A673 (cell line): ENCODE measurements around the gene VMAC. TPM values are rescaled to one million over a fixed set of nuclear protein-coding genes. Genes with fewer than 3 reads are reported as not detected.

Source experiments
- BruUV-seq: library from RNA; stranded (reverse); fragments of 400-500 nt; replicated peaks from 2 replicates; lab custom pipeline; 2021; lab: Mats Ljungman, UMichigan
- CTCF ChIA-PET: fragments of 300-600 bp; sonication (Branson Sonifier 250); formaldehyde crosslinking; loops from one replicate; lab custom pipeline; 2022; ENCODE audit warnings: antibody characterized with exemption; lab: Charles Lee
- POLR2A ChIA-PET: fragments of 300-600 bp; sonication (Branson Sonifier 250); formaldehyde crosslinking; loops from one replicate; lab custom pipeline; 2022; ENCODE audit warnings: antibody characterized with exemption; ENCODE audit not compliant: low non-redundant PET; lab: Charles Lee
- DNase-seq: peaks from one replicate; pipeline ENCODE4 v3.0.0-alpha.2; 2015; ENCODE audit warnings: low spot score
- H3K27ac ChIP-seq: fragments of 200-600 bp; sonication (generic); 2 replicates; pipeline ENCODE4 v1.5.1; 2016; ENCODE audit warnings: mixed run types, low read depth, mild to moderate bottlenecking, mixed read lengths, antibody characterized with exemption, low read length; ENCODE audit not compliant: poor library complexity, severe bottlenecking
- H3K27me3 ChIP-seq: fragments of 200-600 bp; sonication (generic); replicated peaks from 2 replicates; pipeline ENCODE4 v1.6.1; 2017; ENCODE audit warnings: mixed run types, low read depth, mild to moderate bottlenecking, mixed read lengths, antibody characterized with exemption, low read length; ENCODE audit not compliant: insufficient read depth, poor library complexity
- H3K36me3 ChIP-seq: fragments of 200-600 bp; sonication (generic); 2 replicates; pipeline ENCODE4 v1.6.1; 2016; ENCODE audit warnings: mixed run types, mild to moderate bottlenecking, mixed read lengths, antibody characterized with exemption, low read length; ENCODE audit not compliant: insufficient read depth, poor library complexity, severe bottlenecking
- H3K4me1 ChIP-seq: fragments of 200-600 bp; sonication (generic); 2 replicates; pipeline ENCODE4 v1.6.1; 2017; ENCODE audit warnings: mixed run types, mild to moderate bottlenecking, mixed read lengths, antibody characterized with exemption, low read length; ENCODE audit not compliant: insufficient read depth, poor library complexity, severe bottlenecking
- H3K4me3 ChIP-seq: fragments of 200-600 bp; sonication (generic); 2 replicates; pipeline ENCODE4 v1.5.1; 2016; ENCODE audit warnings: low read depth, mixed run types, mild to moderate bottlenecking, mixed read lengths, low read length; ENCODE audit not compliant: poor library complexity, severe bottlenecking
- H3K9me3 ChIP-seq: fragments of 200-600 bp; sonication (generic); 2 replicates; pipeline ENCODE4 v1.6.1; 2016; ENCODE audit warnings: mixed run types, low read depth, mild to moderate bottlenecking, mixed read lengths, antibody characterized with exemption, low read length; ENCODE audit not compliant: poor library complexity, severe bottlenecking
- CTCF ChIP-seq: fragments of 300-800, 200-600 bp; sonication (generic); conservative IDR thresholded peaks from 2 replicates; pipeline ENCODE4 v1.5.1; 2017; ENCODE audit warnings: low read depth, mild to moderate bottlenecking, antibody characterized with exemption, low read length, moderate library complexity, mixed read lengths
- EZH2 ChIP-seq: fragments of 200-600 bp; sonication (generic); IDR thresholded peaks from 2 replicates; pipeline ENCODE4 v1.6.1; 2017; ENCODE audit warnings: borderline replicate concordance, low read depth, mild to moderate bottlenecking, mixed read lengths, antibody characterized with exemption, low read length; ENCODE audit not compliant: poor library complexity, severe bottlenecking
- intact Hi-C: fragments of 100-400 bp; cut with micrococcal nuclease; formaldehyde crosslinking; loops from one replicate; pipeline ENCODE4 v1.10.0; 2022; ENCODE audit not compliant: unreplicated experiment
- total RNA-seq: library from RNA; stranded (reverse); gene quantifications from 2 replicates; pipeline ENCODE4 v1.2.3, GENCODE V29; 2021

VMAC gene
- total RNA-seq, 1 experiment from 2014 or later: 0.67 TPM

DNA sequence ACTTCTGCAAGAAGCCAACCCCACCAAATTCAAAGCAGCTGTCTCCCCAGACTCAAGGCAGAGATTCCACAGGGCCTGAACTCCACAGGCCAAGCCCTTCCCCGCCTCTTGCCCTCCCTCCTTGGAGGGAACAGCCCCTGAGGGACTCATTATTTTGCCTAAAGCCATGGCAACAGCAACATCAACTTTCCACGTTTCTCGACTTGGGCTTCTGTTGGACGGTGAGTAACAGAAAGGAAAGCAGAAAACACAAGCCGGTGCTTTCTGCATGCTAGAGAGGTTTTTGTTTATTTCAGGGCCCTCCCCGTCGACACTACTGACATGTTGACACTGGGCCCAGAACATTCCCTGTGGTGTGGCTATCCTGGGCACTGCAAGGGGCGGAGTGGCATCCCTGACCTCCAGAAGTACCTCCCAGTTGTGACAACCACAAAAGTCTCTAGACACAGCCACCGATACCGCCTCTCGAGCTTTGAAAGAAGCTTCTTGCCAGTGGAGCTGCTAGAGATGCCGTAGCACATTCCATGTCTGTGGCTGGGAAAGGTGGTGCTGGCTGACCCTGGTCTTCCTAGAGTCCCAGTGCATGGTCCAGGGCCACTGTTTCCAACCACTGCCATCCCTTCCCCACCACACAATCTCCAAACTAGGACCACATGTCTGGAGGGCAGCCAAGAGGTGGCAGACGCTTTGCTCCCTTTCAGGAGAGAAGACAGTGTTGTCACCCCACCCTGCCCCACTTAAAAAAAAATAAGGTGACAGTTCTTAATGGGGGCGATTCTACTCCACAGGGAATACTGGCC is 22.2 kb downstream of the VMAC start:
- Histone ChIP-seq H3K27ac (no peak overlapping the region), H3K36me3 (peaks cover 84% of the 10 kb centered on the region)
- CTCF ChIA-PET: no interaction called here

GRCh38 chr19:5927441-5927821 is 22.8 kb downstream of the VMAC start:
- POLR2A ChIA-PET: no interaction called here
- BruUV-seq: no TSS peak
- CTCF ChIA-PET: no interaction called here

More for the DNA sequence above, 22.2 kb downstream of the VMAC start:
- no TSS peak for BruUV-seq
- H3K4me3 ChIP-seq: no peak overlapping the region
- TF ChIP-seq EZH2 (no peak), CTCF (no peak)
- intact Hi-C loops: no loop called here
- POLR2A ChIA-PET: no interaction called here
- no peaks in the 10 kb centered on the region for H3K9me3 ChIP-seq
- no peak for DNase-seq
- H3K27me3 ChIP-seq: no peaks in the 10 kb centered on the region
- no peaks in the 10 kb centered on the region for H3K4me1 ChIP-seq

GRCh38 chr19:5929179-5929578 is 24.5 kb downstream of the VMAC start:
- CTCF ChIA-PET: no interaction called here
- no peak for TF ChIP-seq CTCF
- no peak for TF ChIP-seq EZH2

More at GRCh38 chr19:5927441-5927821, 22.8 kb downstream of the VMAC start:
- H3K27ac ChIP-seq: no peak overlapping the region
- H3K9me3 ChIP-seq: no peaks in the 10 kb centered on the region
- peaks cover 88% of the 10 kb centered on the region for H3K36me3 ChIP-seq
- H3K27me3 ChIP-seq: no peaks in the 10 kb centered on the region
- no peak for TF ChIP-seq EZH2
- TF ChIP-seq CTCF: no peak
- intact Hi-C loops: no loop called here
- DNase-seq: no peak
- H3K4me3 ChIP-seq: no peak overlapping the region
- no peaks in the 10 kb centered on the region for H3K4me1 ChIP-seq

More at GRCh38 chr19:5929179-5929578, 24.5 kb downstream of the VMAC start:
- Histone ChIP-seq H3K27me3 (no peaks in the 10 kb centered on the region), H3K4me3 (no peak overlapping the region), H3K9me3 (no peaks in the 10 kb centered on the region), H3K36me3 (peaks cover 79% of the 10 kb centered on the region), H3K27ac (no peak overlapping the region), H3K4me1 (no peaks in the 10 kb centered on the region)
- BruUV-seq: no TSS peak
- POLR2A ChIA-PET: no interaction called here
- intact Hi-C loops: no loop called here
- DNase-seq: no peak
